Natural killer cell (primary cell): ENCODE measurements around the gene MT1H. TPM values are rescaled to one million over a fixed set of nuclear protein-coding genes. Genes with fewer than 3 reads are reported as not detected.
"Not testable (repeated sequence)": the region's sequence is repeated elsewhere in the genome, so short reads cannot be mapped to it uniquely, and the experiment has no call there.

Experiments used
- ATAC-seq, 3 donors: fragments of 150-1000 bp in 2 of 3; fragments of 200-7000 bp in 1 of 3; cut with Tn5 transposase; 1 replicate in 1 of 3; 2 replicates in 2 of 3; pipeline ENCODE4 v1.10.0; 2021; ENCODE audit warnings: mild to moderate bottlenecking in 2 of 3, moderate library complexity in 2 of 3
- DNase-seq, 2 donors: peaks; one replicate each; pipeline versions ENCODE4 v3.0.0 to v3.0.0-alpha.2; 2013 to 2021; ENCODE audit warnings: mixed read lengths in 1 of 2
- H3K27ac ChIP-seq: one replicate; pipeline ENCODE4 v1.5.1; 2013; ENCODE audit warnings: mild to moderate bottlenecking, low read length
- H3K27me3 ChIP-seq: one replicate; pipeline ENCODE4 v1.6.1; 2013; ENCODE audit warnings: low read length; ENCODE audit not compliant: control insufficient read depth, insufficient read depth
- H3K36me3 ChIP-seq: one replicate; pipeline ENCODE4 v1.6.1; 2013; ENCODE audit warnings: low read length; ENCODE audit not compliant: control insufficient read depth, insufficient read depth
- H3K4me1 ChIP-seq: one replicate; pipeline ENCODE4 v1.6.1; 2013; ENCODE audit warnings: low read length; ENCODE audit not compliant: control insufficient read depth, insufficient read depth
- H3K4me3 ChIP-seq: one replicate; pipeline ENCODE4 v1.5.1; 2013; ENCODE audit warnings: low read length
- H3K9me3 ChIP-seq: one replicate; pipeline ENCODE4 v1.6.1; 2013; ENCODE audit warnings: low read length; ENCODE audit not compliant: control insufficient read depth, insufficient read depth
- H3K27ac Mint-ChIP-seq, 2 donors: one replicate each; pipeline ENCODE4 v1.8.0; 2022; ENCODE audit warnings: mild to moderate bottlenecking in 2 of 2, mixed read lengths in 2 of 2, moderate library complexity in 1 of 2
- H3K27me3 Mint-ChIP-seq, 2 donors: one replicate each; pipeline ENCODE4 v1.8.0; 2022; ENCODE audit warnings: low read depth in 2 of 2, mixed read lengths in 2 of 2
- H3K36me3 Mint-ChIP-seq: one replicate; pipeline ENCODE4 v1.8.0; 2022; ENCODE audit warnings: mixed read lengths
- H3K4me1 Mint-ChIP-seq, 2 donors: one replicate each; pipeline ENCODE4 v1.8.0; 2022; ENCODE audit warnings: mixed read lengths in 2 of 2
- H3K4me3 Mint-ChIP-seq: one replicate; pipeline ENCODE4 v1.8.0; 2022; ENCODE audit warnings: mild to moderate bottlenecking, moderate library complexity, mixed read lengths
- H3K9me3 Mint-ChIP-seq, 2 donors: one replicate each; pipeline ENCODE4 v1.8.0; 2022; ENCODE audit warnings: mixed read lengths in 2 of 2
- WGBS: methylation state at CpG from one replicate; pipeline ENCODE4 v1.1.7; 2013; ENCODE audit warnings: missing lambda C conversion rate; ENCODE audit not compliant: insufficient coverage; 5-methylcytosine and 5-hydroxymethylcytosine counted together
- intact Hi-C: fragments of 100-400 bp; cut with micrococcal nuclease; formaldehyde crosslinking; loops from one replicate; pipeline ENCODE4 v1.14.2; 2022
- total RNA-seq, 4 donors: library from RNA; stranded (reverse); fragments of 120-200 nt in 1 of 4; gene quantifications; one replicate each; pipeline versions ENCODE4 v1.2.3 to v1.2.4, GENCODE V29; 2013 to 2022
- TF ChIP-seq, protein P1 (sequence below): fragments of 200-600 bp; IDR thresholded peaks from one replicate; pipeline ENCODE4 v1.8.0; 2022; ENCODE audit warnings: antibody characterized with exemption

Gene MT1H
- total RNA-seq, 3 donors from 2014 or later (not counting 1 experiment from before 2014, with no cell fraction given): not detected

DNA sequence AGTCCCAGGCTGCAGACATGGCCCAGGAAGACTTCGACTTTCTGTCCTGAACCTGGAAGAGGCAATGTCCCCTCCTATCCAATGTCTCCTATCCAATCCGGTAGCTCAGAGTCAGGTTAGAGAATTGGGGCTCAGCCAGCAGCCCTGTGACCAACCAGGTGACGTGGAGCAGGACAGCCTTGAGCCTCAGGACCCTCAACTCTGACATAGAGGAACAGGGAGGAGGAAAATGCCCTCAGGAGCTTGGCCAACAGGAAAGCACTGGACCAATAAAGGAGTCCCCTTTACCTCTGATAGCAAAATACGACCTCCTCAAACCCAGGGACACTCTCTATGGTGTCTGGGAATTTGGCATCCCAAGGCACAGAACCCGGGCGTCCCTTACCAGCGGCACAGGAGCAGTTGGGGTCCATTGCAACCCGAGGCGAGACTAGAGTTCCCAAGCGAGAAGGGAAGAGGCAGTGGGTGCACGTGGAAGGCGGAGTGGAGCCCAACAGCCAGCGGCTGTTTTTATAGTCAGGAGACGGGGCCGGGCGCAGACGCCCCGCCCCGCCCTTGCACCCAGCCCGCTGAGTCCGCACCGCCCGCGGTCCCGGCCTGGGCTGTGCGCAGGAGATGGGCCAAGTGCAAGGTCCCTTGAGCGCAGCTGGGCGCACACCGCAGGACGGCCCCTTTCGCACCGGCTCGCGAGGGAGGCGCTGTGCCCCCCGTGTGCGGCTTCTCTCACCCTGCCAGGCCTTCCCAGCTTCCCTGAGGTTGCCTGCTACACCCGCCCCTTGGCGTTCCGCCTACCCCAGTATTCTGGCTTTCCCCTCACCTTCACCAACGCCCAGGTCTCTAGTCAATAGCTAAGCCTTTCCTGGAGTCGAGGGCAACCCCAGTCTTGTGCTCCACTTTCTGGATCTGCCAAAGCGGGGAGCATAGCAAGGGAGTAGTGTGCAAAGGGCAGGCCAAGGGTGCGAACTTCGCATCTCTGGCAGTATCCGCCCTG lies 1.7 kb upstream of the MT1H start, which contains the start of gene MT1G:
Gene MT1G, minus strand, starts transcription at position 485 of the 991 bp plus-strand sequence. Its CDS starts 72 bp downstream, at position 413.
- H3K27ac Mint-ChIP-seq: no peak within 1 kb of the TSS
- no peaks in the 10 kb centered on the region for H3K9me3 Mint-ChIP-seq
- Histone ChIP-seq H3K4me1 (peaks cover 5% of the 10 kb centered on the region), H3K36me3 (no peaks in the 10 kb centered on the region), H3K4me3 (no peak within 1 kb of the TSS), H3K9me3 (no peaks in the 10 kb centered on the region), H3K27me3 (peaks cover 44% of the 10 kb centered on the region), H3K27ac (no peak within 1 kb of the TSS)
- no peak within 1 kb of the TSS for H3K4me3 Mint-ChIP-seq
- TF ChIP-seq, protein P1, sequence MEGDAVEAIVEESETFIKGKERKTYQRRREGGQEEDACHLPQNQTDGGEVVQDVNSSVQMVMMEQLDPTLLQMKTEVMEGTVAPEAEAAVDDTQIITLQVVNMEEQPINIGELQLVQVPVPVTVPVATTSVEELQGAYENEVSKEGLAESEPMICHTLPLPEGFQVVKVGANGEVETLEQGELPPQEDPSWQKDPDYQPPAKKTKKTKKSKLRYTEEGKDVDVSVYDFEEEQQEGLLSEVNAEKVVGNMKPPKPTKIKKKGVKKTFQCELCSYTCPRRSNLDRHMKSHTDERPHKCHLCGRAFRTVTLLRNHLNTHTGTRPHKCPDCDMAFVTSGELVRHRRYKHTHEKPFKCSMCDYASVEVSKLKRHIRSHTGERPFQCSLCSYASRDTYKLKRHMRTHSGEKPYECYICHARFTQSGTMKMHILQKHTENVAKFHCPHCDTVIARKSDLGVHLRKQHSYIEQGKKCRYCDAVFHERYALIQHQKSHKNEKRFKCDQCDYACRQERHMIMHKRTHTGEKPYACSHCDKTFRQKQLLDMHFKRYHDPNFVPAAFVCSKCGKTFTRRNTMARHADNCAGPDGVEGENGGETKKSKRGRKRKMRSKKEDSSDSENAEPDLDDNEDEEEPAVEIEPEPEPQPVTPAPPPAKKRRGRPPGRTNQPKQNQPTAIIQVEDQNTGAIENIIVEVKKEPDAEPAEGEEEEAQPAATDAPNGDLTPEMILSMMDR: no peak
- intact Hi-C loops: no loop called here
- 10% methylated on average over 46 of the region's 46 CpGs for WGBS
- H3K36me3 Mint-ChIP-seq: peaks cover 5% of the 10 kb centered on the region
- H3K4me1 Mint-ChIP-seq: peaks cover 6 to 27% of the 10 kb centered on the region in 2 donors
- H3K27me3 Mint-ChIP-seq: peaks cover 72 to 88% of the 10 kb centered on the region in 2 donors
- peak in 1 of 2 donors; percentile 46 for DNase-seq
- peak; percentile 47 to 61 (median 49) for ATAC-seq

DNA sequence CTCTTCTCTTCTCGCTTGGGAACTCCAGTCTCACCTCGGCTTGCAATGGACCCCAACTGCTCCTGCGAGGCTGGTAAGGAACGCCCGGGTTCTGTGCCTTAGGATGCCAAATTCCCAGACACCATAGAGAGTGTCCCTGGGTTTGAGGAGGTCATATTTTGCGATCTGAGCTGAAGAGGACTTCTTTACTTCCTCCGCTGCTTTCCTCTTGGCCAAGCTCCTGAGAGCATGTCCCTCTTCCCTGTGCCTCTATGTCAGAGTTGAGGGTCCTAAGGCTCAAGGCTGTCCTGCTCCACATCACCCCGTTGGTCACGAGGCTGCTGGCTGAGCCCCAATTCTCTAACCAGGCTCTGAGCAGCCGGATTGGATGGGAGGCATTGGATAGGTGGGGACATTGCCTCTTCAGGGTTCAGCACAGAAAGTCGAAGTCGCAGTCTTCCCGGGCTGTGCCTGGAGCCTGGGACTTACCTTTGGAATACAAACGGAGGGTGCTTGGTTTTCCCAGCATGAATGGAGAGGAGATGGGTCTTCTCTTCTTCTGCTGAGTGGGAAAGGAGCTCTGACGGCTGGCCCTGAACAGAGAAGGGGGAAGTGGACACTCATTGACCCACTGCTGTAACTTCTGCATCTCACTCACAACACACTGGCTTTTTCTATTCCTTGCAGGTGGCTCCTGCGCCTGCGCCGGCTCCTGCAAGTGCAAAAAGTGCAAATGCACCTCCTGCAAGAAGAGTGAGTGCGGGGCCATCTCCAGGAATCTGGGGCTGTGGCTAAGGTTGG lies 416 bp downstream of the MT1H start:
- peaks cover 33% of the 10 kb centered on the region for H3K27me3 ChIP-seq
- peaks cover 3% of the 10 kb centered on the region for H3K4me1 ChIP-seq
- Mint-ChIP-seq H3K9me3 (no peaks in the 10 kb centered on the region), H3K4me3 (no peak overlapping the region), H3K36me3 (no peaks in the 10 kb centered on the region), H3K27ac (no peak overlapping the region), H3K4me1 (peaks cover 0 to 20% of the 10 kb centered on the region in 2 donors), H3K27me3 (peaks cover 68 to 85% of the 10 kb centered on the region in 2 donors)
- no peak overlapping the region for H3K4me3 ChIP-seq
- ATAC-seq (no peak), DNase-seq (no peak)
- intact Hi-C loops: no loop called here
- WGBS: 13% methylated on average over 18 of the region's 19 CpGs
- TF ChIP-seq, protein P1: no peak
- H3K36me3 ChIP-seq: no peaks in the 10 kb centered on the region
- H3K27ac ChIP-seq: no peak overlapping the region
- H3K9me3 ChIP-seq: no peaks in the 10 kb centered on the region

DNA sequence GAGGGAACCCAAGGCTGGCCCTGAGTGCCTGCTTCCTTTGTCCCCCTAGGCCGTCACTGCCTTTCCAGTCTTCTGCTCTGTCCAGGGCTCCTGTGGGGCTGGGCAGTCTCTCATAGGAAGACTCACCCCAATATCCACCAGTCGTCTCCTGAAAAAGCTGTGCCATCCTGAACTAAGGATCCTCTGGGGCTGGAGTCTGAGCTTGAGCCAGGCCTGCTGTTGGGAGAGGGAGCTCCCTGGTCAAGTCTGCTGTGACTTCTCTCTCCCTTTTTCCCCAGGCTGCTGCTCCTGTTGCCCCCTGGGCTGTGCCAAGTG lies 963 bp downstream of the MT1H start:
- no peak overlapping the region for H3K4me3 Mint-ChIP-seq
- intact Hi-C loops: no loop called here
- no peak for ATAC-seq
- no peak for DNase-seq
- H3K36me3 Mint-ChIP-seq: no peaks in the 10 kb centered on the region
- peaks cover 4 to 25% of the 10 kb centered on the region in 2 donors for H3K4me1 Mint-ChIP-seq
- WGBS: 57% methylated on average over 2 of the region's 2 CpGs
- no peak overlapping the region for H3K4me3 ChIP-seq
- no peaks in the 10 kb centered on the region for H3K9me3 ChIP-seq
- no peaks in the 10 kb centered on the region for H3K9me3 Mint-ChIP-seq
- no peak overlapping the region for H3K27ac Mint-ChIP-seq
- H3K27me3 ChIP-seq: peaks cover 30% of the 10 kb centered on the region
- H3K36me3 ChIP-seq: no peaks in the 10 kb centered on the region
- H3K27me3 Mint-ChIP-seq: peaks cover 68 to 84% of the 10 kb centered on the region in 2 donors
- H3K27ac ChIP-seq: no peak overlapping the region
- TF ChIP-seq, protein P1: no peak
- H3K4me1 ChIP-seq: peaks cover 6% of the 10 kb centered on the region

DNA sequence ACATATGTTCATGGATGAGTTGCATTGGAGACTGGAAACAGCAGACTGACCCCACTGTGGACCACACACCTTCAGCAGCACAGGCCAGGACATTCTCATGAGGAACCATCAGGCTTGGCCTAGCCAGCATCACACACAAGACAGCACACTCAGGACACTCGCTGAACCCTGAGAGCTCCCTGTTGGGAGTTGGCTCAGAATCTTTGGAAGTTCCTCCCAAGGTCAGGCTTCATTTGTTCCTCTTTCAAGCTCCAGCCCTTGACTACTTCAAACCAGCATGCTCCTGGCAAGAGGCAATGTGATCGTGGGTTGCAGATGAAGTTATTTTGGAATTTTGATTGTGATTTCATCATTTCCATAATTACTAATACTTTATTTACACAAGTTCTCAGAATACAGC lies 2.1 kb downstream of the MT1H start:
- ATAC-seq, H3K4me3 Mint-ChIP-seq, intact Hi-C loops: not testable (repeated sequence)

DNA sequence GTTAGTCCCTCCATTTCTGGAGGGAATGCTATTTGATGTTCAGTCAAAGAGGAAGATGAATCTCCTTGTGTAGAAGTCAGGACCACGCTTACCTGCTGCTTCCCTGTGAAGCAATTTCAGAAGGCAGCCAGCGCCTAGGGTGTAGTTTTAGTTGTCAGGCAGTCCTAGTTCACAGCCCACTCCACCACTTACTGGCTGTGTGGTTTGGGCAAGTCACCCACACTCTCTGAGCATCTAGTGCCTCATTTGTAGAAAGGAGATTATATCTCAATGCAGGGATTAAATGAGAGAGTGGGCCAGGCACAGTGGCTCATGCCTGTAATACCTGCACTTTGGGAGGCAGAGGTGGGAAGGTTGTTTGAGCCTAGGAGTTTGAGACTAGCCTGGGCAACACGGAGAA lies 2.6 kb downstream of the MT1H start:
- H3K36me3 Mint-ChIP-seq, H3K27ac Mint-ChIP-seq, H3K4me3 Mint-ChIP-seq, ATAC-seq, H3K4me3 ChIP-seq, H3K36me3 ChIP-seq, H3K9me3 ChIP-seq, DNase-seq, H3K27ac ChIP-seq, H3K9me3 Mint-ChIP-seq, intact Hi-C loops: not testable (repeated sequence)
- Histone ChIP-seq H3K27me3 (peaks cover 28% of the 10 kb centered on the region), H3K4me1 (peaks cover 14% of the 10 kb centered on the region)
- WGBS: 90% methylated on average over 3 of the region's 3 CpGs
- H3K4me1 Mint-ChIP-seq: peaks cover 4 to 32% of the 10 kb centered on the region in 2 donors
- H3K27me3 Mint-ChIP-seq: peaks cover 67 to 75% of the 10 kb centered on the region in 2 donors

More for the DNA sequence above, 2.1 kb downstream of the MT1H start:
- H3K9me3 Mint-ChIP-seq, DNase-seq, H3K4me3 ChIP-seq, H3K36me3 Mint-ChIP-seq, H3K36me3 ChIP-seq, H3K27ac ChIP-seq, H3K9me3 ChIP-seq, H3K27ac Mint-ChIP-seq: not testable (repeated sequence)
- H3K27me3 Mint-ChIP-seq: peaks cover 67 to 75% of the 10 kb centered on the region in 2 donors
- 92% methylated on average over 1 of the region's 2 CpGs for WGBS
- H3K4me1 Mint-ChIP-seq: peaks cover 4 to 32% of the 10 kb centered on the region in 2 donors
- peaks cover 14% of the 10 kb centered on the region for H3K4me1 ChIP-seq
- H3K27me3 ChIP-seq: peaks cover 31% of the 10 kb centered on the region
